T-cell (primary cell): ENCODE measurements around the gene RGS4. TPM values are rescaled to one million over a fixed set of nuclear protein-coding genes. Genes with fewer than 3 reads are reported as not detected.

Experiments
- ATAC-seq, 4 experiments: fragments of 200-7000 bp in 3 of 4; fragments of 150-1000 bp in 1 of 4; cut with Tn5 transposase; replicated peaks in 1 of 4; 1 replicate in 3 of 4; 2 replicates in 1 of 4; pipeline ENCODE4 v1.10.0; 2021; ENCODE audit warnings: moderate library complexity in 3 of 4, mild to moderate bottlenecking in 2 of 4, moderate number of reproducible peaks in 1 of 4
- CTCF ChIA-PET, 2 donors: fragments of 300-600 bp; sonication (Branson Sonifier 250); formaldehyde crosslinking; loops; one replicate each; lab custom pipeline; 2022; ENCODE audit warnings: antibody characterized with exemption in 2 of 2; lab: Charles Lee
- POLR2A ChIA-PET, 2 donors: fragments of 300-600 bp; sonication (Branson Sonifier 250); formaldehyde crosslinking; loops; one replicate each; lab custom pipeline; 2022; ENCODE audit warnings: antibody characterized with exemption in 2 of 2; lab: Charles Lee
- DNase-seq, 35 experiments: peaks; one replicate each; pipeline versions ENCODE4 v3.0.0 to v3.0.0-alpha.2; 2013 to 2023
- H3K27ac ChIP-seq: one replicate; pipeline ENCODE4 v1.5.1; 2013; ENCODE audit warnings: low read length
- H3K27me3 ChIP-seq, 2 experiments: replicated peaks in 1 of 2; 1 replicate in 1 of 2; 2 replicates in 1 of 2; pipeline versions ENCODE4 v1.6.1 to v1.7.0; 2013; ENCODE audit warnings: low read length in 1 of 2, mixed read lengths in 1 of 2; ENCODE audit not compliant: control insufficient read depth in 2 of 2, insufficient read depth in 2 of 2; ENCODE audit errors: extremely low read depth in 1 of 2
- H3K36me3 ChIP-seq, 2 donors: 1 replicate in 1 of 2; 2 replicates in 1 of 2; pipeline versions ENCODE4 v1.6.1 to v1.7.0; 2013; ENCODE audit warnings: low read length in 1 of 2; ENCODE audit not compliant: control insufficient read depth in 2 of 2, insufficient read depth in 1 of 2; ENCODE audit errors: extremely low read depth in 1 of 2
- H3K4me1 ChIP-seq, 2 experiments: 1 replicate in 1 of 2; 2 replicates in 1 of 2; pipeline versions ENCODE4 v1.6.1 to v1.7.0; 2013; ENCODE audit warnings: low read length in 2 of 2, mixed read lengths in 1 of 2; ENCODE audit not compliant: insufficient read depth in 2 of 2, control insufficient read depth in 1 of 2; ENCODE audit errors: extremely low read depth in 1 of 2
- H3K4me3 ChIP-seq, 2 donors: 1 replicate in 1 of 2; 2 replicates in 1 of 2; pipeline versions ENCODE4 v1.5.1 to v1.7.0; 2013; ENCODE audit warnings: mild to moderate bottlenecking in 2 of 2, low read length in 1 of 2, moderate library complexity in 1 of 2; ENCODE audit not compliant: control insufficient read depth in 1 of 2; ENCODE audit errors: extremely low read depth in 1 of 2
- H3K9me3 ChIP-seq: 2 replicates; pipeline ENCODE4 v1.7.0; 2013
- H3K27ac Mint-ChIP-seq, 2 donors: one replicate each; pipeline ENCODE4 v1.8.0; 2020 to 2021; ENCODE audit warnings: mild to moderate bottlenecking in 2 of 2, mixed read lengths in 2 of 2
- H3K27me3 Mint-ChIP-seq, 2 donors: one replicate each; pipeline ENCODE4 v1.8.0; 2021 to 2022; ENCODE audit warnings: mixed read lengths in 2 of 2
- H3K36me3 Mint-ChIP-seq: one replicate; pipeline ENCODE4 v1.8.0; 2021; ENCODE audit warnings: mixed read lengths
- H3K4me1 Mint-ChIP-seq, 3 donors: one replicate each; pipeline ENCODE4 v1.8.0; 2020 to 2022; ENCODE audit warnings: mixed read lengths in 3 of 3, mild to moderate bottlenecking in 1 of 3
- H3K4me3 Mint-ChIP-seq, 3 donors: one replicate each; pipeline ENCODE4 v1.8.0; 2020 to 2022; ENCODE audit warnings: mild to moderate bottlenecking in 3 of 3, mixed read lengths in 3 of 3, moderate library complexity in 3 of 3
- H3K9me3 Mint-ChIP-seq, 3 donors: one replicate each; pipeline ENCODE4 v1.8.0; 2020 to 2022; ENCODE audit warnings: mixed read lengths in 3 of 3
- WGBS: methylation state at CpG from one replicate; pipeline ENCODE4 v1.1.5; 2013; ENCODE audit warnings: missing lambda C conversion rate; ENCODE audit not compliant: insufficient coverage; 5-methylcytosine and 5-hydroxymethylcytosine counted together
- total RNA-seq, 35 experiments: library from RNA in 6 of 35; stranded (reverse) in 6 of 35; fragments of 120-200 nt in 1 of 35; gene quantifications; one replicate each; pipeline versions ENCODE4 v1.2.1 to v1.2.4 and lab custom pipeline; 2013 to 2026

RGS4 gene
- total RNA-seq, 5 donors from 2014 or later (not counting 1 experiment from before 2014, with no cell fraction given): not detected

GRCh38 chr1:163076981-163077761 is 8.0 kb downstream of the RGS4 start:
- no peaks in the 10 kb centered on the region for H3K36me3 ChIP-seq
- CTCF ChIA-PET: no interaction called here
- no peak overlapping the region for H3K4me3 ChIP-seq
- H3K9me3 Mint-ChIP-seq: peaks cover 0 to 4% (median 0%) of the 10 kb centered on the region in 3 donors
- no peak for ATAC-seq
- WGBS: no CpG with 5 or more reads among the region's 5 CpGs
- H3K4me1 ChIP-seq: no peaks in the 10 kb centered on the region
- H3K4me1 Mint-ChIP-seq: no peaks in the 10 kb centered on the region
- H3K9me3 ChIP-seq: no peaks in the 10 kb centered on the region
- peaks cover 0 to 3% of the 10 kb centered on the region in 2 experiments for H3K27me3 ChIP-seq
- POLR2A ChIA-PET: no interaction called here
- DNase-seq: no peak
- H3K36me3 Mint-ChIP-seq: no peaks in the 10 kb centered on the region
- H3K27ac ChIP-seq: no peak overlapping the region
- no peak overlapping the region for H3K4me3 Mint-ChIP-seq
- peaks cover 11 to 31% of the 10 kb centered on the region in 2 donors for H3K27me3 Mint-ChIP-seq
- no peak overlapping the region for H3K27ac Mint-ChIP-seq

- Histone ChIP-seq H3K9me3 (no peaks in the 10 kb centered on the region), H3K36me3 (no peaks in the 10 kb centered on the region), H3K4me1 (no peaks in the 10 kb centered on the region), H3K27me3 (no peaks in the 10 kb centered on the region), H3K27ac (no peak overlapping the region), H3K4me3 (no peak overlapping the region)
- Mint-ChIP-seq H3K4me3 (no peak overlapping the region), H3K4me1 (no peaks in the 10 kb centered on the region), H3K36me3 (no peaks in the 10 kb centered on the region), H3K9me3 (no peaks in the 10 kb centered on the region), H3K27ac (no peak overlapping the region), H3K27me3 (no peaks in the 10 kb centered on the region)
- ATAC-seq (no peak), DNase-seq (no peak)
- 50% methylated on average over 1 of the region's 6 CpGs for WGBS
- ChIA-PET POLR2A (no interaction called here), CTCF (no interaction called here)
These were observed 13.8 kb downstream of the RGS4 start for GRCh38 chr1:163082971-163083370.

GRCh38 chr1:163083690-163084089 is 14.5 kb downstream of the RGS4 start:
- H3K4me1 ChIP-seq: no peaks in the 10 kb centered on the region
- H3K27ac ChIP-seq: no peak overlapping the region
- no peaks in the 10 kb centered on the region for H3K36me3 ChIP-seq
- H3K4me3 ChIP-seq: no peak overlapping the region
- H3K27me3 ChIP-seq: no peaks in the 10 kb centered on the region
- ChIA-PET POLR2A (no interaction called here), CTCF (no interaction called here)
- H3K4me3 Mint-ChIP-seq: no peak overlapping the region
- H3K9me3 ChIP-seq: no peaks in the 10 kb centered on the region
- 82% methylated on average over 1 of the region's 1 CpG for WGBS
- H3K27me3 Mint-ChIP-seq: no peaks in the 10 kb centered on the region
- H3K9me3 Mint-ChIP-seq: no peaks in the 10 kb centered on the region
- H3K4me1 Mint-ChIP-seq: no peaks in the 10 kb centered on the region
- H3K27ac Mint-ChIP-seq: no peak overlapping the region
- ATAC-seq (no peak), DNase-seq (no peak)
- H3K36me3 Mint-ChIP-seq: no peaks in the 10 kb centered on the region

GRCh38 chr1:163084330-163084729 is 15.2 kb downstream of the RGS4 start:
- H3K4me1 ChIP-seq: no peaks in the 10 kb centered on the region
- no peaks in the 10 kb centered on the region for H3K36me3 ChIP-seq
- no peaks in the 10 kb centered on the region for H3K4me1 Mint-ChIP-seq
- no peak for ATAC-seq
- no peak overlapping the region for H3K27ac Mint-ChIP-seq
- no peaks in the 10 kb centered on the region for H3K9me3 ChIP-seq
- ChIA-PET POLR2A (no interaction called here), CTCF (no interaction called here)
- peaks cover 0 to 3% of the 10 kb centered on the region in 2 donors for H3K27me3 Mint-ChIP-seq
- H3K4me3 Mint-ChIP-seq: no peak overlapping the region
- H3K27ac ChIP-seq: no peak overlapping the region
- no CpG with 5 or more reads among the region's 1 CpG for WGBS
- no peaks in the 10 kb centered on the region for H3K27me3 ChIP-seq
- DNase-seq: no peak
- no peak overlapping the region for H3K4me3 ChIP-seq
- H3K36me3 Mint-ChIP-seq: no peaks in the 10 kb centered on the region
- no peaks in the 10 kb centered on the region for H3K9me3 Mint-ChIP-seq

- H3K4me1 Mint-ChIP-seq: no peaks in the 10 kb centered on the region
- no peaks in the 10 kb centered on the region for H3K36me3 Mint-ChIP-seq
- no peaks in the 10 kb centered on the region for H3K9me3 ChIP-seq
- H3K9me3 Mint-ChIP-seq: no peaks in the 10 kb centered on the region
- no peaks in the 10 kb centered on the region for H3K36me3 ChIP-seq
- ATAC-seq (no peak), DNase-seq (no peak)
- no peaks in the 10 kb centered on the region for H3K27me3 ChIP-seq
- CTCF ChIA-PET: no interaction called here
- no peak overlapping the region for H3K4me3 Mint-ChIP-seq
- no peak overlapping the region for H3K27ac Mint-ChIP-seq
- peaks cover 0 to 3% of the 10 kb centered on the region in 2 donors for H3K27me3 Mint-ChIP-seq
- WGBS: no CpG with 5 or more reads among the region's 4 CpGs
- POLR2A ChIA-PET: no interaction called here
- H3K4me3 ChIP-seq: no peak overlapping the region
- H3K4me1 ChIP-seq: no peaks in the 10 kb centered on the region
- no peak overlapping the region for H3K27ac ChIP-seq
These were observed 16.1 kb downstream of the RGS4 start for GRCh38 chr1:163085041-163085903.

GRCh38 chr1:163085904-163086268 is 16.7 kb downstream of the RGS4 start:
- no peaks in the 10 kb centered on the region for H3K36me3 Mint-ChIP-seq
- POLR2A ChIA-PET: no interaction called here
- no peak overlapping the region for H3K27ac Mint-ChIP-seq
- Histone ChIP-seq H3K9me3 (no peaks in the 10 kb centered on the region), H3K4me1 (no peaks in the 10 kb centered on the region), H3K4me3 (no peak overlapping the region), H3K36me3 (no peaks in the 10 kb centered on the region), H3K27me3 (no peaks in the 10 kb centered on the region), H3K27ac (no peak overlapping the region)
- H3K4me3 Mint-ChIP-seq: no peak overlapping the region
- CTCF ChIA-PET: no interaction called here
- DNase-seq (no peak), ATAC-seq (no peak)
- H3K27me3 Mint-ChIP-seq: peaks cover 0 to 3% of the 10 kb centered on the region in 2 donors
- no CpG with 5 or more reads among the region's 2 CpGs for WGBS
- H3K4me1 Mint-ChIP-seq: no peaks in the 10 kb centered on the region
- no peaks in the 10 kb centered on the region for H3K9me3 Mint-ChIP-seq
